ENCODE measurements around the gene GOLGB1. TPM values are rescaled to one million over a fixed set of nuclear protein-coding genes. Genes with fewer than 3 reads are reported as not detected.

The GOLGB1 gene
- total and polyA plus RNA-seq, 2 donors (not counting 3 experiments of a cell fraction or from before 2014, with no cell fraction given): 7.4 to 42.7 TPM

- DNase-seq (ENCODE audit: low read depth, low spot score): no peak
- intact Hi-C loops (cut with micrococcal nuclease): no loop called here
- dilution Hi-C loops (cut with MboI; ENCODE audit: extremely low pct_ligation_motif_present, low sequenced_read_pairs): no loop called here
Measured at GRCh38 chr3:121707531-121708273, 41.8 kb downstream of the GOLGB1 start.

More at GRCh38 chr3:121707531-121708273, 41.8 kb downstream of the GOLGB1 start:
- no peak for FAIRE-seq
- Histone ChIP-seq H3K4me3 (replicated peaks in 1 of 3; ENCODE audit: insufficient read depth in 1 of 3, low read depth in 1 of 3, low read length in 3 of 3) (no peak overlapping the region), H3K36me3 (ENCODE audit: control insufficient read depth in 2 of 2, extremely low read depth in 1 of 2, insufficient read depth in 2 of 2, low read length in 2 of 2) (no peaks in the 10 kb centered on the region), H2AFZ (ENCODE audit: low read depth, low read length) (no peak overlapping the region), H4K20me1 (replicated peaks; ENCODE audit: control insufficient read depth, extremely low read depth, insufficient read depth, low read length) (no peaks in the 10 kb centered on the region), H3K9ac (replicated peaks; ENCODE audit: extremely low read depth, insufficient read depth, low read length) (no peak overlapping the region), H3K79me2 (ENCODE audit: control insufficient read depth, insufficient read depth, low read length) (no peaks in the 10 kb centered on the region), H3K9me3 (replicated peaks; ENCODE audit: control insufficient read depth, insufficient read depth, low read length) (no peaks in the 10 kb centered on the region), H3K4me2 (ENCODE audit: insufficient read depth, low read length) (no peak overlapping the region), H3K27ac (ENCODE audit: insufficient read depth, low read depth, low read length) (no peak overlapping the region), H3K4me1 (ENCODE audit: control insufficient read depth, extremely low read depth, insufficient read depth, low read length) (no peaks in the 10 kb centered on the region), H3K27me3 (ENCODE audit: control insufficient read depth in 2 of 2, insufficient read depth in 2 of 2, low read length in 2 of 2) (no peaks in the 10 kb centered on the region), H3K9me1 (replicated peaks; ENCODE audit: control insufficient read depth, extremely low read depth, insufficient read depth, low read length) (no peaks in the 10 kb centered on the region)
- ChIA-PET CTCF (interaction anchor here (1.2 kb wide), 1 partner anchor 12 kb away, joined by 3 read pairs; no protein-coding TSS in a partner anchor), POLR2A (no interaction called here)
- BruUV-seq (replicated peaks): no TSS peak
- TF ChIP-seq CTCF (IDR thresholded peaks at IDR 0.05; ENCODE audit: extremely low read depth in 1 of 2, insufficient read depth in 1 of 2, low read depth in 1 of 2, low read length in 2 of 2) (no peak), EZH2 (IDR thresholded peaks at IDR 0.05; ENCODE audit: borderline replicate concordance, low read depth, low read length, severe bottlenecking) (no peak), MAX (IDR thresholded peaks at IDR 0.05; ENCODE audit: insufficient read depth, insufficient read length) (no peak)
